Psoas muscle (tissue), 8 donors: ENCODE results near the gene DOCK1. TPM values are rescaled to one million over a fixed set of nuclear protein-coding genes. Genes with fewer than 3 reads are reported as not detected.
"Not testable (repeated sequence)": the region's sequence is repeated elsewhere in the genome, so short reads cannot be mapped to it uniquely, and the experiment has no call there.

Source experiments
- ATAC-seq, 4 donors: fragments of 200-7000 bp; cut with Tn5 transposase; one replicate each; pipeline ENCODE4 v1.9.1; 2020; ENCODE audit warnings: moderate library complexity in 3 of 4, mild to moderate bottlenecking in 2 of 4
- DNase-seq, 2 donors: peaks; one replicate each; pipeline ENCODE4 v3.0.0-alpha.2; 2020
- H3K27ac ChIP-seq: fragments of 200-600 bp; one replicate; pipeline ENCODE4 v1.8.0; 2022
- H3K27me3 ChIP-seq, 3 donors: fragments of 200-600 bp in 1 of 3; one replicate each; pipeline versions ENCODE4 v1.6.1 to v1.8.0; 2013 to 2022; ENCODE audit warnings: low read length in 2 of 3, mild to moderate bottlenecking in 2 of 3, moderate library complexity in 1 of 3; ENCODE audit not compliant: insufficient read depth in 3 of 3
- H3K36me3 ChIP-seq, 2 donors: fragments of 200-600 bp in 1 of 2; one replicate each; pipeline versions ENCODE4 v1.6.1 to v1.8.0; 2013 to 2022; ENCODE audit warnings: low read depth in 1 of 2, mild to moderate bottlenecking in 1 of 2, moderate library complexity in 1 of 2; ENCODE audit not compliant: insufficient read depth in 1 of 2
- H3K4me1 ChIP-seq: fragments of 200-600 bp; one replicate; pipeline ENCODE4 v1.8.0; 2022
- H3K4me3 ChIP-seq: fragments of 200-600 bp; one replicate; pipeline ENCODE4 v1.8.0; 2022; ENCODE audit warnings: mild to moderate bottlenecking
- H3K9me3 ChIP-seq: fragments of 200-600 bp; one replicate; pipeline ENCODE4 v1.8.0; 2022
- WGBS, 3 donors: extraction: QIAGEN DNeasy Blood & Tissue Kit; methylation state at CpG; one replicate each; pipeline versions ENCODE4 v1.1.6 to v1.1.7; 2013; 5-methylcytosine and 5-hydroxymethylcytosine counted together
- intact Hi-C, 2 donors: fragments of 100-400 bp; cut with DNase I; formaldehyde crosslinking; loops; one replicate each; pipeline versions ENCODE4 v1.11.0 to v1.14.2; 2022
- polyA plus RNA-seq, 3 donors: library from polyadenylated mRNA; stranded (reverse); fragments of 200-250 nt; gene quantifications; one replicate each; pipeline ENCODE4 v1.2.3, GENCODE V29; 2013
- total RNA-seq, 4 donors: library from RNA; stranded (reverse); fragmentation: NEBNext Ultra II Directional in 2 of 4; extraction: Animal tissue kit (Norgen Biotek cat#: 25700) in 2 of 4; gene quantifications; one replicate each; pipeline versions ENCODE4 v1.2.1 to v1.2.4, GENCODE V29; 2021 to 2023
- TF ChIP-seq, protein P1 (sequence below): fragments of 200-600 bp; IDR thresholded peaks from one replicate; pipeline ENCODE4 v1.8.0; 2022; ENCODE audit warnings: antibody characterized with exemption
- donor health status: healthy with polysubstance abuse.
- donor health status: DM: no; HTN: no; CAD: no; lungs with moderate emphysema.
- donor health status: Bipolar disorder and iron deficiency.
- donor health status: healthy.
- donor health status: DM: yes; HTN: yes; CAD: no.
- donor health status: DM: no; HTN: no; CAD: no.
- donor health status: DM: no; HTN: no; CAD: no.
- donor health status: DM: yes; HTN: yes; CAD: no.

Gene DOCK1
- total and polyA plus RNA-seq, 7 donors, result 2.1 to 11.3 (median 5.4) TPM

DNA sequence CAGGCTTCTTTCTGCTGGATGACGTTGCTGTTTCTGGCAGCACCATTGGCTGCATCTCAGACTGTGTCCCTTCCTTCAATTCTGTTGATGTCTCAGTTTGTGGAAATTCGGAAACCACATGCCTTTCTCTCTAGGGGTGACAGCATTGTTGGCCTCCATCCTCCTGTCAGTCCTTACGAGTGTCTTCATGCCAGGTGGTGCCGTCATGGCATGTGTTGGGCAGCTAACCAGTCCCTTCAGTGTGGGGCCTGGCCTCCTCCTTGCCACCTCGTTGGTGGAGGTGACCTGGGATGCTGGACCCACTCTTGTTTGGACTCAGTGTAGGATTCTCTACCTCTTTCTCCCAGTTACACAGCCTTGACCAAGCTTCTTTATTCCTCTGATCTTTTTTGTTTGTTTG is 402.8 kb downstream of the DOCK1 start:
- WGBS, 3 donors, result 46 to 74% (median 57%) methylated on average over 5 of the region's 5 CpGs
- H3K27ac ChIP-seq, result no peak overlapping the region
- no peak for DNase-seq
- H3K4me3 ChIP-seq, result no peak overlapping the region
- intact Hi-C loops, result no loop called here
- ATAC-seq, result no peak
- TF ChIP-seq, protein P1, sequence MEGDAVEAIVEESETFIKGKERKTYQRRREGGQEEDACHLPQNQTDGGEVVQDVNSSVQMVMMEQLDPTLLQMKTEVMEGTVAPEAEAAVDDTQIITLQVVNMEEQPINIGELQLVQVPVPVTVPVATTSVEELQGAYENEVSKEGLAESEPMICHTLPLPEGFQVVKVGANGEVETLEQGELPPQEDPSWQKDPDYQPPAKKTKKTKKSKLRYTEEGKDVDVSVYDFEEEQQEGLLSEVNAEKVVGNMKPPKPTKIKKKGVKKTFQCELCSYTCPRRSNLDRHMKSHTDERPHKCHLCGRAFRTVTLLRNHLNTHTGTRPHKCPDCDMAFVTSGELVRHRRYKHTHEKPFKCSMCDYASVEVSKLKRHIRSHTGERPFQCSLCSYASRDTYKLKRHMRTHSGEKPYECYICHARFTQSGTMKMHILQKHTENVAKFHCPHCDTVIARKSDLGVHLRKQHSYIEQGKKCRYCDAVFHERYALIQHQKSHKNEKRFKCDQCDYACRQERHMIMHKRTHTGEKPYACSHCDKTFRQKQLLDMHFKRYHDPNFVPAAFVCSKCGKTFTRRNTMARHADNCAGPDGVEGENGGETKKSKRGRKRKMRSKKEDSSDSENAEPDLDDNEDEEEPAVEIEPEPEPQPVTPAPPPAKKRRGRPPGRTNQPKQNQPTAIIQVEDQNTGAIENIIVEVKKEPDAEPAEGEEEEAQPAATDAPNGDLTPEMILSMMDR, result no peak
- H3K4me1 ChIP-seq, result no peaks in the 10 kb centered on the region
- no peaks in the 10 kb centered on the region for H3K9me3 ChIP-seq
- no peaks in the 10 kb centered on the region for H3K27me3 ChIP-seq
- H3K36me3 ChIP-seq, result no peaks in the 10 kb centered on the region

DNA sequence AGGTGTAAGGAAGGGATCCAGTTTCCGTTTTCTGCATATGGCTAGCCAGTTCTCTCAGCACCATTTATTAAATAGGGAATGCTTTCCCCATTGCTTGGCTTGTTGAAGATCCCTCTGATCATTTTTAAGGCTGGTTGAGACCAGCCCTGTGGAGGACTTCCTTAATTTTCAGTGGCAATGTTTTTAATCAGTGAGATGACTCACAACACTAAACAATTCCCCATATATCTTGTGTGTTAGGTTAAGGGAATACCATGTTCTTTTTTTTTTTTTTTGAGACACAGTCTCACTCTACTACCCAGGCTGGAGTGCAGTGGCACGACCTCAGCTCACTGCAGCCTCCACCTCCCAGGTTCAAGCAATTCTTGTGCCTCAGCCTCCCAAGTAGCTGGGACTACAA is 404.4 kb downstream of the DOCK1 start:
- DNase-seq, intact Hi-C loops, H3K9me3 ChIP-seq, H3K27me3 ChIP-seq, H3K36me3 ChIP-seq, H3K4me1 ChIP-seq, H3K4me3 ChIP-seq, H3K27ac ChIP-seq, ATAC-seq: not testable (repeated sequence)
- WGBS, 3 donors, result 93 to 98% (median 98%) methylated on average over 2 of the region's 2 CpGs

DNA sequence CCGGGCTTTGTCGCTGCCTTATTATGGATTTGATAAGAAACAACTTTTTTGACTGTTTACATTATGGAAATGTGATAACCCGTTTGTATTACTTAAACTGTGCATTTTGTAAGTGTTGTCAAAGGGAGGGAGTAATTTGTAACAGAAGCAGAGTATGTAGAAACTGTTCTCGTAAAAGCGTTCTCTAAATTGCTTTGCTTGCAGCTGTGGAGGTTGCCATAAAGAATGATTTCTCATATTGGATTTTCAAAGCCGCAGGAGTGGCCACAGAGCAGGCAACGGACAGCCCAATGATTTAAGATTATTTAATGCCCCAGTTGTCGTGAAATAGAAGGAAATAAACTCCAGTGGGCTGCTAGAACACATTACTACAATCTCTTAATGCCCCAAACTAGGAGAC is 405.2 kb downstream of the DOCK1 start:
- H3K27ac ChIP-seq, result no peak overlapping the region
- H3K4me3 ChIP-seq, result no peak overlapping the region
- H3K36me3 ChIP-seq, result no peaks in the 10 kb centered on the region
- TF ChIP-seq, protein P1, result no peak
- WGBS, 3 donors, result 82 to 84% (median 83%) methylated on average over 8 of the region's 8 CpGs
- no peaks in the 10 kb centered on the region for H3K9me3 ChIP-seq
- DNase-seq, result no peak
- no peaks in the 10 kb centered on the region for H3K4me1 ChIP-seq
- intact Hi-C loops, result no loop called here
- ATAC-seq, result no peak
- H3K27me3 ChIP-seq, result no peaks in the 10 kb centered on the region

DNA sequence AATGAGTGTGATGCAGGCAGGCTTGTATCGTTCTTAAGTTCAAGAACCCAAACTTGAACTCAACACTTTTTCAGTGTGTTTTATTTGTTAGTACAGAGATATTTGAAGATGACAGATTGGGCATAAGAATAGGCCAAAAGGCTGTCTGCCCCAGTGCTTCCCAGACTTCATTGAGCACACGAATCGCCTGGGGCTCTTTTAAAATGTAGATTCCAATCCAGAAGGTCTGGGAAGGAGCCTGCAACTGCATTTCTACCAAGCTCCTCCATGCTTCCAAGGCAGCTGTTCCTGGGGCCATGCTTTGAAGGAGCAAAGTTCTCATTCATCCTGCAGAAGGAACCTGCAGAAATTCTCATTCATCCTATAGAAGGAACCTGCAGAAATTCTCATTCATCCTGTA is 405.7 kb downstream of the DOCK1 start:
- no peak for DNase-seq
- Histone ChIP-seq H3K4me1 (no peaks in the 10 kb centered on the region), H3K27me3 (no peaks in the 10 kb centered on the region), H3K36me3 (no peaks in the 10 kb centered on the region), H3K9me3 (no peaks in the 10 kb centered on the region), H3K27ac (no peak overlapping the region), H3K4me3 (no peak overlapping the region)
- TF ChIP-seq, protein P1, result no peak
- no peak for ATAC-seq
- WGBS, 3 donors, result 79 to 84% (median 80%) methylated on average over 3 of the region's 3 CpGs
- intact Hi-C loops, result no loop called here

DNA sequence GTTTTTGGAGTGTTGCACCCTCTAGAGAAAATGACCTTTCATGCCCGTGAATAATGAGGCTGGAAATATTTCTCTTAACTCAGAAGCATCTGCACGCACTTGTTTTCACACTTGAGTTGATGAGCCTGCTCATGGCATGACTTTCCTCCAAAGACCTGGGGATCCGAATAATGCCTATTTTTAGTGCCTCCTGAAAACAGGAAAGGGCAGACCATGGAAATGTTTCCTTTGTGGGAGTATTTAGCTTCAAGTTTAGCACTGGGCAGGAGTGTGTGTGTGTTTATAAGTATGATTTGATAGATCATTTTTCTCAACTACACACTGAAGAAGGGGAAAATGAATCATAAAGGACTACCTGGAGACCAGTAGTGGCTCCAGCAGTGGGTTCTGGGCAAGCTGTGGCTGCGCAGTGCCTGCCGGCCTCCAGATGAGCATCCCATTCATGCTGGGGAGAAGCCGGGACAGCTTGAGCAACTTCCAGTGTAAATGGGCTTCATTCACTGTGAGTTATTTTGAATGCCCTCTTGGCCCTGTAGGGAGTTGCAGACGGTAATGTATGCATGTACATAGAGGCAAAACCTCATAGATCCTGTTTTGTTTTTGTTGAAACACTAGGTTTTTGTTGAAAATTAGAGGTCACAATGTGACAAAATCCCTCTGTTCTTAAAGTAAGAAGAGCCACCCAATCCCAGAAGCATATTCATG is 408.9 kb downstream of the DOCK1 start:
- Histone ChIP-seq H3K4me1 (no peaks in the 10 kb centered on the region), H3K9me3 (no peaks in the 10 kb centered on the region), H3K36me3 (no peaks in the 10 kb centered on the region), H3K4me3 (no peak overlapping the region), H3K27me3 (no peaks in the 10 kb centered on the region), H3K27ac (no peak overlapping the region)
- TF ChIP-seq, protein P1, result no peak
- ATAC-seq (no peak), DNase-seq (no peak)
- intact Hi-C loops, result no loop called here
- WGBS, 3 donors, result 55 to 65% (median 64%) methylated on average over 7 of the region's 7 CpGs
